GM19324 (cell line): Measurements from ENCODE around the gene PPP2R2C.

Experiments
- ATAC-seq: cut with Tn5 transposase; IDR thresholded peaks from one replicate; pipeline ENCODE4 v1.9.1; 2021; ENCODE audit warnings: mild to moderate bottlenecking, moderate library complexity; ENCODE audit not compliant: unreplicated experiment, low FRiP score

PPP2R2C gene

DNA sequence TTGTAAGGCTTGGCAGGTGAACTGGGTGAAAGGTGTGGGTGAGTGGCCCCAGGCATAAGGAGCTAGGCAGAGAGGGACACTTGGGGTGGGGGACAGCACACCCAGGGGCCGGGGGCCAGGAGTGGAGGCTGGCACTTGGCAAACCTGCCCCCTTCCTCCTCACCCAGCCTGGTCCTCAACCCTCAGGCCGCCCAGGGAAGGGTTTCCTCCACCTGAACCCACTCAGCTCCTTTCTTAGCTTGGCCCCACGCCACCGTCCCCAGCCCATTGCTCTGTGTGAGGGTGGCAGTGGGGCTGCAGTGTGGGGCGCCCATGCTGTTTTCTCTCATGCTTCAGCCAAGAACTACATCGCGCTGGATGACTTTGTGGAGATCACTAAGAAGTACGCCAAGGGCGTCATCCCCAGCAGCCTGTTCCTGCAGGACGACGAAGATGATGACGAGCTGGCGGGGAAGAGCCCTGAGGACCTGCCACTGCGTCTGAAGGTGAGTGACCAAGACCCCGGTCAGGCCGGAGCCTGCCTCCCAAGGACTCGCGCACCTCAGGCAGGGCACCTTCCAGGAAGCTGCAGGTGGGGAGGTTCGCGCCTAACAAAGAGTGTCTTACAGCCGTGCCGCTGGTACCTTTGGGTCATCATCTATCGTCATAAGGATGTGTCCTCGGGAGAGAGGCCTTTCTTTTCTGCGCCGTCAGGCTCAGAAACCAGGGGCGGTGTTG is 177.6 kb downstream of the PPP2R2C start:
- no peak for ATAC-seq

DNA sequence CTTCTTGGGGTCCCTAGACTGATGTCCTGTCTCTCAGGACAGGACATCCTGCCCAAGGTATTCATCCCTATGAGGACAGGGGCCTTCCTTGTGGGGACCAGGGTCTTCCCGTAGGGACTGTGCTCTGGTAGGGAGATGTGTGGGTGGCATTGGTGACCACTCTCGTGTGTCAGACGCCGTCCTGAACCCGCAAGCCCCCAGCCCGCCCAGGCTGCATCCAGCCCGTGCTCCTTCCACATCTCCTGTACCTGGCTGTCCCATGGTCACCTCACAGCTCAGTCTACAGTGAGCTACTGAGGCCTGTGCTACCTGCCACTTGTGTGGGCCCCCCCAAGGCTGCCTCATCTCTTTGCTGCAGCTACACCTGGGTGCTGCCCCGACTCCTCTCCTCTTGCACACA is 178.8 kb downstream of the PPP2R2C start:
- no peak for ATAC-seq

GRCh38 chr4:6293097-6293445 is 179.3 kb downstream of the PPP2R2C start:
- ATAC-seq, result no peak

GRCh38 chr4:6292376-6293096 is 179.9 kb downstream of the PPP2R2C start:
- no peak for ATAC-seq

- no peak for ATAC-seq
Observed at GRCh38 chr4:6291784-6292297, 180.6 kb downstream of the PPP2R2C start.

- ATAC-seq, result no peak
Observed at GRCh38 chr4:6290769-6291547, 181.5 kb downstream of the PPP2R2C start.

GRCh38 chr4:6290256-6290655 is 182.2 kb downstream of the PPP2R2C start:
- ATAC-seq, result no peak

- ATAC-seq, result no peak
Observed at GRCh38 chr4:6288871-6289270, 183.5 kb downstream of the PPP2R2C start.

DNA sequence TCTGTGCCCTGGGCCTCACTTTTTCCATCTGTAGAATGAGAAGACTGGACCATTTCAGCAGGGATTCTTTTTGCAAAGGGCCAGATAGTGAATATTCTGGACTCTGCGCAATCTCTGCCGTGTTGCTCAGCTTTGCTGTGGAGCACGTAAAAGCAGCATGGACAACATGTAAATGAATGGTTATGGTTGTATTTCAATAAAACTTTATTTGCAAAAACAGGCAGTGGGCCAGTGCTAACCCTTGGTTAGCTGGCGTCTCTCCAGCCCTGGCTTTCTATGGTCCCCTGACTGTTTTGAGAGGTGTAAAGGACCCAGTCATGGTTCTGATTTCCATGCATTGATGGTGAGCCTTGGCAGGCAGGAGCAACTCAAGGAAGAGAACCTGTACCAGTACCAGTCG is 184.1 kb downstream of the PPP2R2C start:
- no peak for ATAC-seq

DNA sequence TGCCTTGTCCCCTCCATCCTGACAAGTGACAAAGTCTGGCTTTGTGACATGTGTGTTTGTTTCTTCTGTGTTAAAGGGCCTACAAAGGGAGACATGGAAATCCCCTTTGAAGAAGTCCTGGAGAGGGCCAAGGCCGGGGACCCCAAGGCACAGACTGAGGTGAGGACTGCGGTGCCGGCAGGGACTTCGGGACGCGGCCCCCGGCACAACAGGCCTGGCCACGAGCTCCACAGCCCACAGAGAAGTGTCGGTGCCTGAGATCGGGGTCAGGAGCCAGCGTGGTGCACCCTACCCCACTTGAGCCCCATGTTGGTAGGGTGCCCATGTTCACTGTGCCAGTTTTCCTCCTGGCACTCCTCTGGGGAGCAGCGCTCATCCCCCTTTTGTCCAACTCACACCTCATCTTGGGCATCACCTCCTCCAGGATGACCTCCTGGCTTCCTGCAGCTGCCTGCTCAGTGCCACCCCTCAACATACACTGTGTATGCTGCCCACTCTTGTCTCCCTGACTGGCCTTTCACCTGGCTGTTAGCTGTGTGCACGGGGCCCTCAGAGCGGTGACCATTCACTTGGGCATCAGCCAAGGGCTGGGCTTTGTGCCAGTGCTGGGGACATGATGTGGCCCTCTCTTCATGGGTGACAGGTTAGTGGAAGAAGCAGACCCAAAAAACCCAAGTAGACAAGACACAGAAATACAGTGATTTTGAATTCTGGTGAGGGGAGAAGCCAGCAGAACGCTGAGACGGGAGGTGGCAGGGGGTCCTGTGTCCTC is 185.2 kb downstream of the PPP2R2C start:
- no peak for ATAC-seq

GRCh38 chr4:6283282-6283681 is 189.1 kb downstream of the PPP2R2C start:
- no peak for ATAC-seq

DNA sequence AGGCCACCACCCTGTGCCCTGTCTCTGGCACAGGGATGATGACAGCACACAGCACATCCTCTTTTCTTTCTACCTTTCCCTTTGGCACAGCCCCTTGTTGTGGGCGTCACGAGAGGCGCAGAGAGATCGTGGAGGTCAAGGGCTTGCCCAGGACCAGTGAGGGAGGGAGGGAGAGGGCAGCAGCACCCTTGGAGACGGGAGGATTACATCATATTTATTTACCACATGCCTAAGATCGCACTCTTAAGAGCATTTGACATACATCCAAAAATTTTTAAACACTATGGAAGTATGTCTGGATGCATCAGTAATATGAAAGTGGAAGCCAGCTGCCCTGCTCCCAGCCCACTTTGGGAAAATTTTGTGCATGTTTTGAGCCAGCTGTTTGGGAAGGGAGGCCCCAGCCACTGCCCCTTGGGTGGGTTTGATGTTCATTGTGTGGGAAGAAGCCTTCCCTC is 190.1 kb downstream of the PPP2R2C start:
- no peak for ATAC-seq

DNA sequence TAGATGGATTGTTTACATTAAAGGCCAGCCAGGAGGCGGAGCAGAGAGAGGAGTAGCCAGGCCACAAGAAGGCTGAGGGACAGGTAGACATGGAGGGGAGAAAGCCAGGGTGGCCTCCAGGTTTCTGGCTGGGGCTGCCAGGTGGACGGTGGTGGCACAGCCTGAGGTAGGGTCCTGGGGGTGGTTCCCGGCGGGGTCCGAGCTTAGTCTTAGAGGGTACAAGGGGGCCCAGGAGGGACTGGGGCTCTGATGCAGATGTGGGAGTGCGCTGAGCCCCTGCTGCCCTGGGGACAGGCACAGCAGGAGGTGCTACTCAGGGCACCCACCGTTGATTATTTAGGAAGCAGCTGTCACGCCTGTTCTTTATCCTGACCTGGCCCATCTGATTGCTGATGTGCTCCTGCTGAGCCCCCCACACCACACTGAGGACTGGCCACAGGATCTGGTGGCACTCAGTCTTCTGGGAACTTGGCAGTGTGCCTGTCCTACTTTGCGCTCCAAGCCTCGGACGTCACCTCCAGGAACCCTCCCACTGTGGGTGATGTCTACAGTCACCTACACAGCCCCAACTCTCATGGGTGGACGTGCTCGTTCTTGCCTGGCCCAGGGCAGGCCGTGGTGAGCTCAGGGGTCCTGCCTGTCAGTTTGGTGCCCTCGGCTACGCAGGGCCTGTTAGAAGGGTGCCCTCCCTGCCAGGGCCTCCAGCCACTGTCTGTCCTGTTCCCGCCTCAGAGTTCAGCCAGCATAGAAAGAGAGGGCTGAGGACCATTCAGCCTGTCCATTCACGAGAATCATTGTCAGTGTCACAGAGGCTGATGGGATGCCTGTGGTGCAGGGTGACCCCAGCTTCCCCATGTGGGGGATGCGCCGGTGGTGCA is 190.7 kb downstream of the PPP2R2C start:
- ATAC-seq, result no peak

DNA sequence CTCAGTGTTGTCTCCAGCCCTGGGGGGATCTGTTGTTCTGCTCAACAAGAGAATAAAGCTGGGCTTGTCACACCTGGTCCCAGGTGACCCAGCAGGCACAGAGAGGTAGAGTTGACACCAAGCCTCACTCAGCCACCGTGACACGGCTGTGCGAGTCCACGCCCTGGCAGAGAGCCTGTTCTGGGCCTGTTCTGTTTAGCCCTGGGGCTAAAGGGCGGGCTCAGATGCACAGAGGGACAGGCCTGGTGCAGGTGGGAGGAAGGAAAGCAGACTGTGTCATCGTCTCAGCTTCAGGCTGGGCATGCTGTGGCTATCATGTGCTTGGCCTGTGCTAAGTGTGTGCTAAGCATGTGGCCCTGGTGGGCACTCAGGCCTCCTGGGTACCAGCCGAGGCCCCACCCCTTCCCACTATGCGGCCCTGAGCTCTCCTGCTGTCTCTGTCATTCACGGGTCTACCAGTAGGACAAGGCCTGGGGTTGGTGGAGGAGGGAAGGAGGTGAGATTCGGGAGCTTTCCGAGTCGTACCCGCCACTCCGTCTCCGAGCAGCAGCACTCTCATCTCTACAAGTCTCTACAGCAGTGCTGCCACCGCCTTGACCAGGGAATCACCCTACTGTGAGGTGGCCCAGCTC is 191.9 kb downstream of the PPP2R2C start:
- ATAC-seq, result no peak

GRCh38 chr4:6279582-6280289 is 192.7 kb downstream of the PPP2R2C start:
- ATAC-seq, result no peak

- peak; percentile 87 for ATAC-seq
Observed at GRCh38 chr4:6278801-6279197, 193.6 kb downstream of the PPP2R2C start.

DNA sequence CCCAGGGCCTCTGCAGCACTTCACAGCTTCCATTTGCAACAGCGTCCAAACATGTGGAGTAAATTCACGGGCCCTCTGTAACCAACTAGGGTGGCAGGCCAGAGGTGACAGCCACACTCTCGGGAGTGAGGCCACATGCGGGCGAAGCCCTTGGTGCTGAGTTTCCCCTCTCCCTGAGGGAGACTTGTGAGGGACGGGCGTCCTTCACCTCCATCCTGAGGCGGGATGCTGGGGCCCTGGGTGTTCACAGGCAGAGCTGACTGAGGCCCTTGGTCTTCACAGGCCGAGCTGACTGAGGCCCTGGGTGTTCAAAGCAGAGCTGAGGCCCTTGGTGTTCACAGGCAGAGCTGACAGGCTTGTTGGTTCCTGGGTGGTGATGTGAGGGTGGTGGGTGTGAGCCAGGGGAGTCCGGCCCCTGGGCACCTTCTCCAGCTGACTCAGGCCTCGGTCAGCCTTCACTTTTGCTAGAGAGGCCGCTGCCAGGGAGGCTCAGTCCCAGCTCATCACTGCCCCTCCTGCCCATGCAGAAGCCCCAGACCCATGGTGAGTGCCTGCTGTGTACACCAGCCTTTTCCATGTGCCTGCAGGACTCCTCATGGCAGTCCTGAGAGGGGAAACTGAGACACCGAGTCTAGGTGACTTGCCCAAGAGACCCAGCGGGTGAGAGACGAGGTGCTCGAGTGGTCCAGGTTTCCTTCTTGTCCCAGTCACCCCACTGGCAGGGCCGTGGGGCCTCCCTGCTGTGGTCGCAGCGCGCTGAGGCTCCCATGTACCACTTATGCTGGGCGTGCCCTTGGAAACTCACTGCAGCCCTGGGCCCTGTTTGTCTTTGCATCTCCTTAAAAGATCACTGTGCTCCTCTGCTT is 194.2 kb downstream of the PPP2R2C start:
- peak; percentile 2 for ATAC-seq
